GM12891 (cell line): Measurements from ENCODE around the gene WDR82.

Experiments used
- POLR2AphosphoS5 ChIP-seq: IDR thresholded peaks from 2 replicates; pipeline ENCODE4 v1.6.1; 2011; ENCODE audit warnings: low read depth, low read length, control low read depth
- TAF1 ChIP-seq: IDR thresholded peaks from 2 replicates; pipeline ENCODE4 v1.6.1; 2011; ENCODE audit warnings: low read depth, low read length, control low read depth

DNA sequence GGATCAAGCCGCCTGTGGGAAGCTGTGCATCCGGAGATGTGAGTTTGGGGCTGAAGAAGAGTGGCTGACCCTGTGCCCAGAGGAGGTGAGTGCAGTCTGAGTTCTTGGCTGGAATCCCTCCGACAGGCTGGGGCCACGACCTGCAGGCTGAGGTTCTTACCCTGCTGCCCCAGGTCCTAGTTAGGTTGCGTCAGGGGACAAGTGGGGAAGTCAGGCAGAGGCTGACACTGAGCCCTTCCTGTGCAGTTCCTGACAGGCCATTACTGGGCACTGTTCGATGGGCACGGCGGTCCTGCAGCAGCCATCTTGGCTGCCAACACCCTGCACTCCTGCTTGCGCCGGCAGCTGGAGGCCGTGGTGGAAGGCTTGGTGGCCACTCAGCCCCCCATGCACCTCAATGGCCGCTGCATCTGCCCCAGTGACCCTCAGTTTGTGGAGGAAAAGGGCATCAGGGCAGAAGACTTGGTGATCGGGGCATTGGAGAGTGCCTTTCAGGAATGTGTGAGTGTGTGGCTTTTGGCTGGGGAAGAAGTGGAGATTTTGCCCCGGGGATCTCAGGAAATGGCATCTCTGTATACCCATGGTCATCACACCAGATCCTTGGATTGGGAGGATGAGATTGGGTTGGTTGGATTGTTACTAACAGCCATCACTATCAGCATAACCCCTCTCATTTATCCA lies 31.6 kb downstream of the WDR82 start:
- TF ChIP-seq TAF1: no peak
- TF ChIP-seq POLR2AphosphoS5: no peak
